ENCODE measurements around the gene COCH.
"Not testable (repeated sequence)": the region's sequence is repeated elsewhere in the genome, so short reads cannot be mapped to it uniquely, and the experiment has no call there.

The COCH gene

DNA sequence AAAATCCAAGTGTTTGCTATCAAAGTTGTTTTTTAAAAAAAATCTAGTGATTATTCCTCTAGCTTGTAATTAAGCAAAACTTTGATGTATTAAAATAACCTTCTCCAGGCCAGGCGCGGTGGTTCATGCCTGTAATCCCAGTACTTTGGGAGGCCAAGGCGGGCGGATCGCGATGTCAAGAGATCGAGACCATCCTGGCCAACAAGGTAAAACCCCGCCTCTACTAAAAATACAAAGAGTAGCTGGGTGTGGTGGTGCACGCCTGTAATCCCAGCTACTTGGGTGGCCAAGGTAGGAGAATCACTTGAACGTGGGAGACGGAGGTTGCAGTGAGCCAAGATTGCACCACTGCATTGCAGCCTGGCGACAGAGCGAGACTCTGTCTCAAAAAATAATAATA is 59.6 kb downstream of the COCH start:
- not testable (repeated sequence) for DNase-seq

DNA sequence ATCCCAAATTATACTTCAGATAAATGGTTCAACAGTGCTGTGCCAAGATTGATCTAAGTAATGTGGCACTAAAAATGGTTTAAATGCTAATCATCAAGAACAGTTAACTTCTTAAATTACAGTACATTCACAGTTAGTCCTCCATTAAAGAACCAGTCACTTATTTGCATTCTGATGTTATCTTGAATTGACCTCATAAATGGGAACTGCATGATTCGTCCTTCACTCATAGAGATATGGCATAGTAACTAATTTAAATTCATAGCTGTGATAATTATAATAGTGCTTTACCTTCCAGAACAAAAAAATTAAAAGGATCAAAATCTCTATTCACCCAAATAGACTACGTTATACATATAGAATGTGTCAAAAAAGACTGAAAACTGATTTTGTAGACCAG is 61.1 kb downstream of the COCH start:
- DNase-seq, result no peak

DNA sequence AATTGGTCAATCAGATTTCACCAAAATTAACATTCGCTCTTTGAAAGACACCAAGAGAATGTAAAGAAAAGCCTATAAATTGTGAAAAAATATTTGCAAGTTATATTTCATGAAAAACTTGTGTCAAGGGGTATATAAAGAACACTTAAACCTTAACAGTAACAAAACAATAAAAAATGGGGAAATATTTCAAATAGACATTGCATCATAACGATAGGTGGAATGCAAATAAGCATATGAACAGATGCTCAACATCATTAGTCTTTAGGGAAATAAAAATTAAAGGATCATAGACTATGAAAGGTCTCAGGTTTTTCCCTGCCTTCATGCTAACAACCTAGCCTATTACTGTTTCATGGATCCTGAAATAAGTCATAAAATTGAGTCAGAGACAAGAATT is 64.3 kb downstream of the COCH start:
- DNase-seq, result no peak

Measured in NCI-H345 (cell line).